ENCODE measurements around the gene ERG. TPM values are rescaled to one million over a fixed set of nuclear protein-coding genes. Genes with fewer than 3 reads are reported as not detected.

Gene ERG
- total RNA-seq, 4 donors from 2014 or later = 4.2 to 20.6 (median 4.8) TPM

DNA sequence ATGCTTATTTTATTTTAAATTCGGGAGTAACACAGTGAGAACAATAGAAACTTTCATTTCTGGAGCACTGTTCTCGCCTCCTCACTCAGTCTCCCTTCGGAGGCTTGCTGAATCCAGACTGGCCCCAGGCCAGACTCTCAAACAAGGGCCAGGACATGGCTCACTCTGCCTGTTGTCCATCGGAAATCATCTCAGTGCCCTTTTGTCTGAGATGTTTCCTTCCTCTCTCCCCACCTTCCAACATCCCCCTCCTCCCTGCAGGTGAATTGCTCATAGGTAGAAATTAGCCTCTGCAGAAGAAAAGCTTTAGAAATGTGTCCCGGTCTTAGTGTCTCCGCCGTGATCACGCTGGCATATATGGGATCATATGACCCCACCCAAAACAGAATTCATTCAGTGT is 55.2 kb downstream of the ERG start:
- Histone ChIP-seq H3K36me3 (no peaks in the 10 kb centered on the region), H3K4me3 (no peak overlapping the region), H3K9me3 (no peaks in the 10 kb centered on the region), H3K27me3 (no peaks in the 10 kb centered on the region), H3K4me1 (no peaks in the 10 kb centered on the region), H3K27ac (no peak overlapping the region)
- TF ChIP-seq, protein P1, sequence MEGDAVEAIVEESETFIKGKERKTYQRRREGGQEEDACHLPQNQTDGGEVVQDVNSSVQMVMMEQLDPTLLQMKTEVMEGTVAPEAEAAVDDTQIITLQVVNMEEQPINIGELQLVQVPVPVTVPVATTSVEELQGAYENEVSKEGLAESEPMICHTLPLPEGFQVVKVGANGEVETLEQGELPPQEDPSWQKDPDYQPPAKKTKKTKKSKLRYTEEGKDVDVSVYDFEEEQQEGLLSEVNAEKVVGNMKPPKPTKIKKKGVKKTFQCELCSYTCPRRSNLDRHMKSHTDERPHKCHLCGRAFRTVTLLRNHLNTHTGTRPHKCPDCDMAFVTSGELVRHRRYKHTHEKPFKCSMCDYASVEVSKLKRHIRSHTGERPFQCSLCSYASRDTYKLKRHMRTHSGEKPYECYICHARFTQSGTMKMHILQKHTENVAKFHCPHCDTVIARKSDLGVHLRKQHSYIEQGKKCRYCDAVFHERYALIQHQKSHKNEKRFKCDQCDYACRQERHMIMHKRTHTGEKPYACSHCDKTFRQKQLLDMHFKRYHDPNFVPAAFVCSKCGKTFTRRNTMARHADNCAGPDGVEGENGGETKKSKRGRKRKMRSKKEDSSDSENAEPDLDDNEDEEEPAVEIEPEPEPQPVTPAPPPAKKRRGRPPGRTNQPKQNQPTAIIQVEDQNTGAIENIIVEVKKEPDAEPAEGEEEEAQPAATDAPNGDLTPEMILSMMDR (IDR thresholded peaks at IDR 0.05) = no peak
- TF ChIP-seq POLR2A (IDR thresholded peaks at IDR 0.05) = no peak
- DNase-seq = no peak

- Histone ChIP-seq H3K9me3 (no peaks in the 10 kb centered on the region), H3K27ac (no peak overlapping the region), H3K4me1 (no peaks in the 10 kb centered on the region), H3K4me3 (no peak overlapping the region), H3K27me3 (no peaks in the 10 kb centered on the region), H3K36me3 (no peaks in the 10 kb centered on the region)
- DNase-seq = no peak
- no peak for TF ChIP-seq POLR2A (IDR thresholded peaks at IDR 0.05)
- TF ChIP-seq, protein P1 (IDR thresholded peaks at IDR 0.05) = no peak
Measured at GRCh38 chr21:38441153-38441552, 57.1 kb downstream of the ERG start.

DNA sequence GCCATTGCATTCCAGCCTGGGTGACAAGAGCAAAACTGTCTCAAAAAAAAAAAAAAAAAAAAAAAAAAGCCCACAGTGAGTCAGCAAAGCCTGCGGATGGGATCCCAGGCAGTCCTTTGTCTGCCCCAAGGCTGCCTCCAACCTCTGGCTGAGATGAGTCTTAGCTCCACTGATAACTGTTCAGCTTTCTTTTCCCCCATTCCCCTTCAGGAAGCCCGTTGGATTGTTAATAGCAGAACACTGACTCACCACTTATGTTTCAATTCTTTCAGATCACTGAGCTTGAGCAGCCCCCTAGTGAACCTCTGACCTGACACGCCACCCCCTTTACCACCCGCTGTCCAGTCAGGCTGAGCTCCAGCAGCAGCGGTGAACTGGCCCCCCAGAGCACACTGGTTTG is 57.5 kb downstream of the ERG start:
- no peak overlapping the region for H3K27ac ChIP-seq
- no peak overlapping the region for H3K4me3 ChIP-seq
- DNase-seq = no peak
- H3K4me1 ChIP-seq = no peaks in the 10 kb centered on the region
- H3K36me3 ChIP-seq = no peaks in the 10 kb centered on the region
- TF ChIP-seq, protein P1 (IDR thresholded peaks at IDR 0.05) = no peak
- no peak for TF ChIP-seq POLR2A (IDR thresholded peaks at IDR 0.05)
- no peaks in the 10 kb centered on the region for H3K27me3 ChIP-seq
- H3K9me3 ChIP-seq = no peaks in the 10 kb centered on the region

DNA sequence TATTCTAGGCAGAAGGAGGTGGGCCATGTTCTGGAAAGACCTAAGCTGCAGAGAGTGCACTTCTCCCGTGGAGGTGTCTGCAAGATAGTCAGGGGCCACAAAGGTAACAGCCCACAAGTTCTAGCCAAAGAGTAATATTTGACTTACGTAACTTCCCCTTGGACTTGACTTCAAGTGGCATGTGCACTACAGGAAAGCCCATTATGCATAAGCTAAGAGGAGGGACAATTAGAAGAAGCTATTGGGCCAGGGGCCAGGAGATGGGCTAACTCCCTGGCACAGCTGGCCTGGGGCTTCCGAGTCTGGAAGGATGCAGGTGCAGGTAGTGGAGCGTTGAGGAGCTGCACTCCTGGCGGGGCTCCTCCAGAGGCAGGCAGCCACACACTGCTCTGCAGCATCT is 58.3 kb downstream of the ERG start:
- Histone ChIP-seq H3K9me3 (no peaks in the 10 kb centered on the region), H3K27me3 (no peaks in the 10 kb centered on the region), H3K4me3 (no peak overlapping the region), H3K27ac (no peak overlapping the region), H3K36me3 (no peaks in the 10 kb centered on the region), H3K4me1 (no peaks in the 10 kb centered on the region)
- TF ChIP-seq, protein P1 (IDR thresholded peaks at IDR 0.05) = no peak
- TF ChIP-seq POLR2A (IDR thresholded peaks at IDR 0.05) = no peak
- DNase-seq = no peak

DNA sequence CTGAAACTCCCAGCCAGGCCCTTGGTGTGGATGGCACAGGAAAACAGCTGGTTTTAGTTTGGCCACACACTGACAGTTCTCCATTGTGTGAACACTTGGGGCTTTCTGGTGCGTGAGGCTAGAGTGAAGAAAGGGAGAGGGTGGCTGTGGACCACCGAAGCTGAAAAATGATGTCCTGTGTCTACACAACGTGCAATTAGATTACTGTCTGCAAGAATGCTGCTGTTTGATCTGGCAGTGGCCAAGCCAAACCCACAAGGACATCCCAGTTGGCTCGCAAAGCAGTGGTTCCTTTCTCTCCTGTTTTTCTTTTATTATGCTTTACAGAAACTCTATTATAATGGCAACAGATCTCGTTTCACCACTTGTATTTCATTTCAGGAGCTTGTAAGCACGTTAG is 58.9 kb downstream of the ERG start:
- H3K4me3 ChIP-seq = no peak overlapping the region
- TF ChIP-seq POLR2A (IDR thresholded peaks at IDR 0.05) = no peak
- TF ChIP-seq, protein P1 (IDR thresholded peaks at IDR 0.05) = no peak
- no peaks in the 10 kb centered on the region for H3K4me1 ChIP-seq
- no peaks in the 10 kb centered on the region for H3K36me3 ChIP-seq
- no peak for DNase-seq
- H3K9me3 ChIP-seq = no peaks in the 10 kb centered on the region
- no peaks in the 10 kb centered on the region for H3K27me3 ChIP-seq
- H3K27ac ChIP-seq = no peak overlapping the region

DNA sequence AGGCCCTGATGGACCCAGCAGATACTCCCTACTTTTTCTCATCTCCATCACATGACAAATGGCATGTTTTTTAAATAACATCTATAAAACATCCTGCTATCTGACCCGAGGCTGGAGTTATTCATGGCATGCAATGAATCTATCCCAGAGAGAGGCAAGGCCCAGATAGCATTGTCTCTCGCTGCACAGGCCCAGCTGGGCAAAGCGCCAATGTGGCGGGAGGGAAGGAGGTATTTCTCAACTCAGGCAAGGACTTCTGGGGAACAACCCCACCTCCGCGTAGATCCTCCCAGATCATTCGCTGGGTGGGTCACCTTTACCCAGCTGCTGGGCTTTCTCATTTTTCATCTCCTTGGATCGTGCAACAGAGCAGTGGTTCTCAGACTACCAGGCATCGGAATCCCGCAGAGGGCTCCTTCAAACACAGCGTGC is 59.8 kb downstream of the ERG start:
- Histone ChIP-seq H3K4me3 (no peak overlapping the region), H3K27ac (no peak overlapping the region), H3K27me3 (no peaks in the 10 kb centered on the region), H3K36me3 (no peaks in the 10 kb centered on the region), H3K9me3 (no peaks in the 10 kb centered on the region), H3K4me1 (no peaks in the 10 kb centered on the region)
- TF ChIP-seq, protein P1 (IDR thresholded peaks at IDR 0.05) = no peak
- TF ChIP-seq POLR2A (IDR thresholded peaks at IDR 0.05) = no peak
- no peak for DNase-seq

Measured in Peyer's patch (tissue), 4 donors.